GM21447 (cell line): Measurements from ENCODE around the gene TRAF1.

Experiments used
- ATAC-seq: cut with Tn5 transposase; IDR thresholded peaks from one replicate; pipeline ENCODE4 v1.9.1; 2021; ENCODE audit not compliant: unreplicated experiment

TRAF1 gene

GRCh38 chr9:120941046-120941770, 14.6 kb upstream of the TRAF1 start:
- ATAC-seq: no peak

- ATAC-seq: no peak
These were observed 14.0 kb upstream of the TRAF1 start for GRCh38 chr9:120940573-120940972.

GRCh38 chr9:120938851-120939250, 12.3 kb upstream of the TRAF1 start:
- no peak for ATAC-seq

GRCh38 chr9:120937596-120937995, 11.0 kb upstream of the TRAF1 start:
- ATAC-seq: no peak

- no peak for ATAC-seq
These were observed 10.5 kb upstream of the TRAF1 start for GRCh38 chr9:120937127-120937526.

- ATAC-seq: no peak
These were observed 10.1 kb upstream of the TRAF1 start for GRCh38 chr9:120936764-120937122.

- ATAC-seq: peak; percentile 31
These were observed 9.6 kb upstream of the TRAF1 start for GRCh38 chr9:120936011-120936763.

- no peak for ATAC-seq
These were observed 8.8 kb upstream of the TRAF1 start for GRCh38 chr9:120935383-120935857.

GRCh38 chr9:120934281-120934680, 7.7 kb upstream of the TRAF1 start:
- no peak for ATAC-seq

GRCh38 chr9:120933310-120934055, 6.9 kb upstream of the TRAF1 start:
- no peak for ATAC-seq

- peak; percentile 0 for ATAC-seq
These were observed 5.7 kb upstream of the TRAF1 start for GRCh38 chr9:120932086-120932823.

- ATAC-seq: peak; percentile 42
These were observed 4.9 kb upstream of the TRAF1 start for GRCh38 chr9:120931231-120932085.

- no peak for ATAC-seq
These were observed 2.7 kb upstream of the TRAF1 start for GRCh38 chr9:120929229-120929791.

GRCh38 chr9:120928483-120929228, 2.1 kb upstream of the TRAF1 start:
- peak; percentile 12 for ATAC-seq

GRCh38 chr9:120928015-120928482, 1.5 kb upstream of the TRAF1 start:
- ATAC-seq: no peak

GRCh38 chr9:120927269-120928014, 846 bp upstream of the TRAF1 start:
- ATAC-seq: no peak

GRCh38 chr9:120925535-120926396, 830 bp downstream of the TRAF1 start:
- ATAC-seq: peak; percentile 35
